ENCODE results near the gene FSTL5. TPM values are rescaled to one million over a fixed set of nuclear protein-coding genes. Genes with fewer than 3 reads are reported as not detected.

Gene FSTL5
- total and polyA plus RNA-seq, 2 experiments from 2014 or later, result 0.29 to 0.57 TPM

GRCh38 chr4:161721947-161722346, 441.9 kb downstream of the FSTL5 start:
- Histone ChIP-seq H4K20me1 (ENCODE audit: insufficient read depth, poor library complexity, severe bottlenecking) (no peaks in the 10 kb centered on the region), H3K4me3 (no peak overlapping the region), H3K9me2 (replicated peaks; ENCODE audit: insufficient read depth) (no peaks in the 10 kb centered on the region), H3K27me3 (no peaks in the 10 kb centered on the region), H3K4me1 (ENCODE audit: insufficient read depth) (no peaks in the 10 kb centered on the region), H3K4me2 (no peak overlapping the region), H3K9me3 (ENCODE audit: low read depth) (no peaks in the 10 kb centered on the region), H2AFZ (no peak overlapping the region), H3K27ac (no peak overlapping the region), H3K79me2 (no peaks in the 10 kb centered on the region), H3K36me3 (replicated peaks; ENCODE audit: insufficient read depth, low read depth) (no peaks in the 10 kb centered on the region)
- TF ChIP-seq EZH2 (IDR thresholded peaks at IDR 0.05; ENCODE audit: borderline replicate concordance) (no peak), EZH2phosphoT487 (IDR thresholded peaks at IDR 0.05; ENCODE audit: low read depth, severe bottlenecking, unreplicated experiment) (no peak)
- TF ChIP-seq, protein P1, sequence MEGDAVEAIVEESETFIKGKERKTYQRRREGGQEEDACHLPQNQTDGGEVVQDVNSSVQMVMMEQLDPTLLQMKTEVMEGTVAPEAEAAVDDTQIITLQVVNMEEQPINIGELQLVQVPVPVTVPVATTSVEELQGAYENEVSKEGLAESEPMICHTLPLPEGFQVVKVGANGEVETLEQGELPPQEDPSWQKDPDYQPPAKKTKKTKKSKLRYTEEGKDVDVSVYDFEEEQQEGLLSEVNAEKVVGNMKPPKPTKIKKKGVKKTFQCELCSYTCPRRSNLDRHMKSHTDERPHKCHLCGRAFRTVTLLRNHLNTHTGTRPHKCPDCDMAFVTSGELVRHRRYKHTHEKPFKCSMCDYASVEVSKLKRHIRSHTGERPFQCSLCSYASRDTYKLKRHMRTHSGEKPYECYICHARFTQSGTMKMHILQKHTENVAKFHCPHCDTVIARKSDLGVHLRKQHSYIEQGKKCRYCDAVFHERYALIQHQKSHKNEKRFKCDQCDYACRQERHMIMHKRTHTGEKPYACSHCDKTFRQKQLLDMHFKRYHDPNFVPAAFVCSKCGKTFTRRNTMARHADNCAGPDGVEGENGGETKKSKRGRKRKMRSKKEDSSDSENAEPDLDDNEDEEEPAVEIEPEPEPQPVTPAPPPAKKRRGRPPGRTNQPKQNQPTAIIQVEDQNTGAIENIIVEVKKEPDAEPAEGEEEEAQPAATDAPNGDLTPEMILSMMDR (IDR thresholded peaks at IDR 0.05; ENCODE audit: poor library complexity), result no peak
- no peak for DNase-seq (ENCODE audit: low spot score)

- 53% methylated on average over 1 of the region's 1 CpG for WGBS (ENCODE audit: low lambda C conversion rate, missing lambda C conversion rate)
- no peaks in the 10 kb centered on the region for H3K9me2 ChIP-seq (replicated peaks; ENCODE audit: insufficient read depth)
- H3K9me3 ChIP-seq (ENCODE audit: low read depth), result no peaks in the 10 kb centered on the region
- DNase-seq (ENCODE audit: low spot score), result no peak
- no peaks in the 10 kb centered on the region for H3K36me3 ChIP-seq (replicated peaks; ENCODE audit: insufficient read depth, low read depth)
- H3K4me3 ChIP-seq, result no peak overlapping the region
- no peak overlapping the region for H3K4me2 ChIP-seq
- H3K4me1 ChIP-seq (ENCODE audit: insufficient read depth), result no peaks in the 10 kb centered on the region
- no peaks in the 10 kb centered on the region for H4K20me1 ChIP-seq (ENCODE audit: insufficient read depth, poor library complexity, severe bottlenecking)
- TF ChIP-seq EZH2phosphoT487 (IDR thresholded peaks at IDR 0.05; ENCODE audit: low read depth, severe bottlenecking, unreplicated experiment) (no peak), EZH2 (IDR thresholded peaks at IDR 0.05; ENCODE audit: borderline replicate concordance) (no peak)
- TF ChIP-seq, protein P1 (IDR thresholded peaks at IDR 0.05; ENCODE audit: poor library complexity), result no peak
- no peak overlapping the region for H3K27ac ChIP-seq
- no peak overlapping the region for H2AFZ ChIP-seq
- H3K27me3 ChIP-seq, result no peaks in the 10 kb centered on the region
- H3K79me2 ChIP-seq, result no peaks in the 10 kb centered on the region
Observed at GRCh38 chr4:161717084-161717483, 446.7 kb downstream of the FSTL5 start.

DNA sequence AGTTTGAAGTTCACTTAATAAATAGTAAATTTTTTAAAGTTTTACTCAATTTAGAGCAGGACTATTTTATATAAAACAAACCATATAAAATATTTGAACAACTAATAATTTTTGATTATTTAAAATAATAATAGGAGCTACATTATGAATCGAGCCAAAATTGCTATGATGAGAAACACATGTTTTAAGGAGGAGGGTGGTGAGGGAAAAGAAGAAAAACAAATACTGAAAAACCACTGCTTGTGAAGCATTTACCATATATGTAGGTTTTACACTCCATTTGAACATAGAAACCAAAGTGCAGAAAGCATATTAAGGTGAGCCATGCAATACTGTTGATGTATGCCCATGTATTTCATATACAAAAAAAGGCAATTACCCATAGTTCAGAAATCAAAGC, 448.9 kb downstream of the FSTL5 start:
- no peaks in the 10 kb centered on the region for H3K4me1 ChIP-seq (ENCODE audit: insufficient read depth)
- 43% methylated on average over 1 of the region's 1 CpG for WGBS (ENCODE audit: low lambda C conversion rate, missing lambda C conversion rate)
- H3K36me3 ChIP-seq (replicated peaks; ENCODE audit: insufficient read depth, low read depth), result no peaks in the 10 kb centered on the region
- no peak for DNase-seq (ENCODE audit: low spot score)
- no peak overlapping the region for H3K4me3 ChIP-seq
- H3K27ac ChIP-seq, result no peak overlapping the region
- H4K20me1 ChIP-seq (ENCODE audit: insufficient read depth, poor library complexity, severe bottlenecking), result no peaks in the 10 kb centered on the region
- no peak overlapping the region for H3K4me2 ChIP-seq
- TF ChIP-seq EZH2phosphoT487 (IDR thresholded peaks at IDR 0.05; ENCODE audit: low read depth, severe bottlenecking, unreplicated experiment), result no peak
- no peak for TF ChIP-seq EZH2 (IDR thresholded peaks at IDR 0.05; ENCODE audit: borderline replicate concordance)
- TF ChIP-seq, protein P1 (IDR thresholded peaks at IDR 0.05; ENCODE audit: poor library complexity), result no peak
- H3K9me3 ChIP-seq (ENCODE audit: low read depth), result no peaks in the 10 kb centered on the region
- H3K9me2 ChIP-seq (replicated peaks; ENCODE audit: insufficient read depth), result no peaks in the 10 kb centered on the region
- no peaks in the 10 kb centered on the region for H3K27me3 ChIP-seq
- H3K79me2 ChIP-seq, result no peaks in the 10 kb centered on the region
- H2AFZ ChIP-seq, result no peak overlapping the region

Data from hepatocyte (in vitro differentiated cells).